H1 (cell line): Measurements from ENCODE around the gene CHTF8. TPM values are rescaled to one million over a fixed set of nuclear protein-coding genes. Genes with fewer than 3 reads are reported as not detected.
A peak's percentile ranks its signal among the peaks of the same experiment; 100 is the strongest.

Source experiments
- CTBP2 ChIP-seq: IDR thresholded peaks from 2 replicates; pipeline ENCODE4 v1.7.0; 2011; ENCODE audit warnings: borderline replicate concordance, mild to moderate bottlenecking, moderate library complexity, mixed read lengths, low read length; ENCODE audit not compliant: insufficient read depth, insufficient read length
- JUND ChIP-seq: IDR thresholded peaks from 2 replicates; pipeline ENCODE4 v1.6.1; 2011; ENCODE audit warnings: mild to moderate bottlenecking, improper control_type of control experiment, low read length
- KDM5A ChIP-seq: fragments of 200-600 bp; IDR thresholded peaks from 2 replicates; pipeline ENCODE4 v1.7.1; 2012; ENCODE audit warnings: mild to moderate bottlenecking, low read length, inconsistent platforms, mixed read lengths
- MAFK ChIP-seq: IDR thresholded peaks from 2 replicates; pipeline ENCODE4 v1.6.1; 2012; ENCODE audit warnings: low read depth, mild to moderate bottlenecking, improper control_type of control experiment, low read length
- MAX ChIP-seq: IDR thresholded peaks from 2 replicates; pipeline ENCODE4 v1.6.1; 2012; ENCODE audit warnings: inconsistent platforms
- SP4 ChIP-seq: IDR thresholded peaks from 2 replicates; pipeline ENCODE4 v1.6.1; 2012; ENCODE audit warnings: low read length, inconsistent platforms
- TAF1 ChIP-seq: IDR thresholded peaks from 2 replicates; pipeline ENCODE4 v1.6.1; 2011; ENCODE audit warnings: mild to moderate bottlenecking, low read depth, low read length
- TBP ChIP-seq: IDR thresholded peaks from 2 replicates; pipeline ENCODE4 v1.6.1; 2011; ENCODE audit warnings: low read depth, low read length, improper control_type of control experiment
- TEAD4 ChIP-seq: IDR thresholded peaks from 2 replicates; pipeline ENCODE4 v1.6.1; 2012; ENCODE audit warnings: low read depth, low read length, inconsistent platforms, mixed read lengths
- polyA plus RNA-seq, 7 experiments: library from polyadenylated mRNA; depleted of rRNA in 3 of 7; stranded (reverse) in 5 of 7; unstranded in 2 of 7; fragments of >200 nt in 5 of 7; fragments of 200-250 nt in 2 of 7; gene quantifications; 1 replicate in 5 of 7; 2 replicates in 1 of 7; 4 replicates in 1 of 7; pipeline versions ENCODE4 v1.2.1 to v1.2.3, GENCODE V29; 2011 to 2013; ENCODE audit warnings: missing spikeins in 2 of 7, mixed read lengths in 2 of 7
- total RNA-seq: library from RNA; stranded (reverse); fragmentation: NEBNext Ultra II Directional; extraction: Animal tissue kit (Norgen Biotek cat#: 25700); gene quantifications from 2 replicates; pipeline ENCODE4 v1.2.1, GENCODE V29; 2021

The CHTF8 gene
- total and polyA plus RNA-seq, 2 of the 8 experiments (the other 6 are each of a cell fraction or from before 2014, with no cell fraction given) = 114 to 138 TPM

GRCh38 chr16:69105501-69106361 is 26.7 kb downstream of the CHTF8 start, which contains the start of gene HAS3 (continued):
- peak; percentile 74 for TF ChIP-seq CTBP2
- peak; percentile 61; the same call in 1 of the 2 replicates for TF ChIP-seq TBP
- TF ChIP-seq JUND = no peak
- no peak; the same call in 1 of the 2 replicates for TF ChIP-seq MAX
- no peak for TF ChIP-seq KDM5A
- peak; percentile 72 for TF ChIP-seq TAF1
- peak; percentile 46; the same call in 1 of the 2 replicates for TF ChIP-seq TEAD4
- no peak for TF ChIP-seq SP4
- TF ChIP-seq MAFK = no peak
- TF ChIP-seq, all 59 proteins: peak for 19
